CD14-positive monocyte (primary cell): ENCODE results near the gene FXYD6. TPM values are rescaled to one million over a fixed set of nuclear protein-coding genes. Genes with fewer than 3 reads are reported as not detected.

ENCODE experiments used
- DNase-seq, 3 donors: peaks; one replicate each; pipeline ENCODE4 v3.0.0-alpha.2; 2011 to 2022
- H2AFZ ChIP-seq: 2 replicates; pipeline ENCODE4 v1.6.0; 2012; ENCODE audit warnings: mild to moderate bottlenecking, low read depth, low read length, inconsistent platforms; ENCODE audit not compliant: insufficient read depth, poor library complexity, severe bottlenecking
- H3K27ac ChIP-seq, 2 donors: 1 replicate in 1 of 2; 2 replicates in 1 of 2; pipeline ENCODE4 v1.5.1; 2012 to 2013; ENCODE audit warnings: low read length in 2 of 2, control low read depth in 1 of 2, inconsistent platforms in 1 of 2, low read depth in 1 of 2, mild to moderate bottlenecking in 1 of 2
- H3K27me3 ChIP-seq, 2 donors: one replicate each; pipeline versions ENCODE4 v1.6.0 to v1.6.1; 2011 to 2013; ENCODE audit warnings: low read length in 2 of 2; ENCODE audit not compliant: control insufficient read depth in 2 of 2, insufficient read depth in 2 of 2
- H3K36me3 ChIP-seq, 2 donors: replicated peaks in 1 of 2; 1 replicate in 1 of 2; 2 replicates in 1 of 2; pipeline versions ENCODE4 v1.5.1 to v1.6.1; 2012 to 2013; ENCODE audit warnings: low read length in 2 of 2, control low read depth in 1 of 2, inconsistent platforms in 1 of 2, mild to moderate bottlenecking in 1 of 2; ENCODE audit not compliant: insufficient read depth in 2 of 2, control insufficient read depth in 1 of 2
- H3K4me1 ChIP-seq, 2 donors: 1 replicate in 1 of 2; 2 replicates in 1 of 2; pipeline versions ENCODE4 v1.5.1 to v1.6.1; 2012 to 2013; ENCODE audit warnings: low read length in 2 of 2, control low read depth in 1 of 2, inconsistent platforms in 1 of 2, mild to moderate bottlenecking in 1 of 2, moderate library complexity in 1 of 2; ENCODE audit not compliant: insufficient read depth in 2 of 2, control insufficient read depth in 1 of 2
- H3K4me2 ChIP-seq: replicated peaks from 2 replicates; pipeline ENCODE3; 2012; ENCODE audit warnings: low read length, moderate library complexity, mild to moderate bottlenecking; ENCODE audit not compliant: poor library complexity, severe bottlenecking; ENCODE audit errors: extremely low read depth
- H3K4me3 ChIP-seq, 3 experiments: fragments of 200-600 bp in 1 of 3; sonication (generic) in 1 of 3; replicated peaks in 1 of 3; 1 replicate in 2 of 3; 2 replicates in 1 of 3; pipeline ENCODE4 v1.5.1; 2011 to 2013; ENCODE audit warnings: low read length in 3 of 3, mild to moderate bottlenecking in 3 of 3, control low read depth in 2 of 3, low read depth in 2 of 3, inconsistent platforms in 1 of 3, moderate library complexity in 1 of 3
- H3K79me2 ChIP-seq: 2 replicates; pipeline ENCODE4 v1.6.0; 2012; ENCODE audit warnings: mild to moderate bottlenecking, control low read depth, inconsistent platforms, low read length, moderate library complexity; ENCODE audit not compliant: insufficient read depth
- H3K9ac ChIP-seq: 2 replicates; pipeline ENCODE4 v1.6.0; 2017; ENCODE audit warnings: low read length, mild to moderate bottlenecking; ENCODE audit not compliant: insufficient read depth, poor library complexity, severe bottlenecking
- H3K9me3 ChIP-seq, 2 donors: replicated peaks in 1 of 2; 1 replicate in 1 of 2; 2 replicates in 1 of 2; pipeline versions ENCODE4 v1.5.1 to v1.6.1; 2012 to 2013; ENCODE audit warnings: low read length in 2 of 2, control low read depth in 1 of 2; ENCODE audit not compliant: control insufficient read depth in 1 of 2, insufficient read depth in 1 of 2
- H4K20me1 ChIP-seq: 2 replicates; pipeline ENCODE4 v1.6.0; 2012; ENCODE audit warnings: mild to moderate bottlenecking, low read length, control low read depth, moderate library complexity; ENCODE audit not compliant: insufficient read depth
- H3K27ac Mint-ChIP-seq, 7 donors: one replicate each; pipeline ENCODE4 v1.8.0; 2020; ENCODE audit warnings: mild to moderate bottlenecking in 7 of 7, mixed read lengths in 7 of 7, moderate library complexity in 6 of 7, inconsistent platforms in 2 of 7
- H3K27me3 Mint-ChIP-seq, 3 donors: one replicate each; pipeline ENCODE4 v1.8.0; 2021 to 2022; ENCODE audit warnings: low read depth in 3 of 3, mild to moderate bottlenecking in 3 of 3, mixed read lengths in 3 of 3, moderate library complexity in 3 of 3, inconsistent platforms in 1 of 3
- H3K36me3 Mint-ChIP-seq, 2 donors: one replicate each; pipeline ENCODE4 v1.8.0; 2020; ENCODE audit warnings: mixed read lengths in 2 of 2, inconsistent platforms in 1 of 2, mild to moderate bottlenecking in 1 of 2
- H3K4me1 Mint-ChIP-seq: one replicate; pipeline ENCODE4 v1.8.0; 2020; ENCODE audit warnings: mild to moderate bottlenecking, mixed read lengths
- H3K4me3 Mint-ChIP-seq, 2 donors: one replicate each; pipeline ENCODE4 v1.8.0; 2020; ENCODE audit warnings: mild to moderate bottlenecking in 2 of 2, mixed read lengths in 2 of 2, moderate library complexity in 1 of 2
- H3K9me3 Mint-ChIP-seq, 7 donors: one replicate each; pipeline ENCODE4 v1.8.0; 2020 to 2022; ENCODE audit warnings: mixed read lengths in 7 of 7, mild to moderate bottlenecking in 6 of 7, moderate library complexity in 6 of 7, inconsistent platforms in 2 of 7
- WGBS: methylation state at CpG from one replicate; pipeline ENCODE4 v1.1.5; 2013; ENCODE audit warnings: missing lambda C conversion rate; ENCODE audit not compliant: insufficient coverage; 5-methylcytosine and 5-hydroxymethylcytosine counted together
- intact Hi-C, 2 donors: fragments of 100-400 bp; cut with micrococcal nuclease; formaldehyde crosslinking; loops; one replicate each; pipeline versions ENCODE4 v1.15.0 to v1.15.1; 2023
- polyA plus RNA-seq, 3 donors: library from polyadenylated mRNA; depleted of rRNA in 1 of 3; unstranded in 2 of 3; stranded (reverse) in 1 of 3; fragments of 300-500 nt in 2 of 3; fragments of >200 nt in 1 of 3; fragmentation: Illumina TruSeq in 2 of 3; gene quantifications; 1 replicate in 2 of 3; 2 replicates in 1 of 3; pipeline ENCODE4 v1.2.3, GENCODE V29; 2012 to 2021
- TF ChIP-seq, protein P1 (sequence below): fragments of 200-600 bp; IDR thresholded peaks from one replicate; pipeline ENCODE4 v1.8.0; 2022; ENCODE audit warnings: antibody characterized with exemption, mild to moderate bottlenecking

FXYD6 gene
- polyA plus RNA-seq, 3 donors = 36.4 to 52.1 (median 44.1) TPM

DNA sequence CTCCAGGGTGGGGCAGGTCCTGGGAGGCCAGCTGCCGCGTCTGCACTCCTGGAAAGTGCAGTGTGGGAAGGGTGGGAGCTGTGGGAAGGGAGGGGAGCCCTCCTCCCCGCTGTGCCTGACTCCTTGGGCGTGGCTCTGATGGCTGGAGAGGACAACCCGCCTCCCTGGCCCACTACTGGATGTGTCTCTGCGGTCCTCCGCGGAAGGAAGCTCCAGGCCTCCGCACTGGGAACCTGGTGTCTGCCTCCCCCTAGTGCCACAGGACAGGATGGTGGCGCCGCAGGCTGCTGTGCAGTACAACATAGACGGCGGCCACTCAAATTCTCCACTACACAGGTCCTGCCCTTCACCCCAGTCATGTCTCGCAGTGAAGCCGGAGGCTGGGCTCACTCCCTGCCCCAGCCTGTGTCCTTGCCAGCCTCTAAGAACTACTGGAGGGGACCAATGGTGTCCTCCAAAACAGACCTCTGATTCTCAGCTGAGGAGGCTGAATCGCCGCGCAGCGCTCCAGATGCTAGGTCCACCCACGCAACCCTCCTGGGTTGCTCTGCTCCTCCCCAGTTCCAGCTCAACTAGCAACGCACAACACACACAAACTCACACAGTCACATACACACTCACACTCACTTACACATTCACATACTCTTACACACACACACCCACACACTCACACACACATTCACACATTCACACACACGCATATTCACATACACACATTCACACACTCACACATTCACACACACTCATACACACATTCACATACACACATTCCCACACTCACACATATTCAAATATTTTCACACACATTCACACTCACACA, 67.0 kb downstream of the FXYD6 start:
- peak overlapping the region in 1 of 2 donors; percentile 85 for H3K27ac ChIP-seq

DNA sequence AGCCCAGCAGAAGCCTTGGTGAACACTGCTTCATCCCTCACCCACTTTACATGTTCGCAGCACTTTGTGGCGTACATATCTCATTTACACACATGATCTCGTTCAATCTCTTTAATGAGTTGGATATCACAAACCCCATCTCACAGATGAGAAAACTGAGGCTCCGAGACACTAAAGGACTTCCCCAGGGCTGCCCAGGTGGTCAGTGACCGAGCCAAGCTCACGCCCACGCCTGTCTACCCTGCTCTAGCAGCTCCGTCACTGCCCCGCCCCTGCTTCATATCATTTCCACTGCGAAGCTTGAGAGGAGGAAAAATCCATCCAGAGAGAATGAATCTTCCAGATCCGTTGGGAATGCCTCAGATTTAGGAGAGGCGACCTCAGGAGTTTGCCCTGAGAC, 67.7 kb downstream of the FXYD6 start:
- intact Hi-C loops = loop anchor here (5.0 kb wide), 2 partner anchors 34 to 139 kb away; no protein-coding TSS in a partner anchor
- H3K27me3 Mint-ChIP-seq = peaks cover 4 to 12% (median 4%) of the 10 kb centered on the region in 3 donors
- H2AFZ ChIP-seq = peak overlapping the region; percentile 62

More for the DNA sequence above, 67.0 kb downstream of the FXYD6 start:
- Histone ChIP-seq H3K36me3 (no peaks in the 10 kb centered on the region), H4K20me1 (no peaks in the 10 kb centered on the region), H3K4me3 (no peak overlapping the region), H3K9me3 (no peaks in the 10 kb centered on the region), H3K27me3 (no peaks in the 10 kb centered on the region), H3K4me2 (no peak overlapping the region), H3K9ac (no peak overlapping the region), H3K79me2 (no peaks in the 10 kb centered on the region), H2AFZ (peak overlapping the region; percentile 62), H3K4me1 (peaks cover 65 to 66% of the 10 kb centered on the region in 2 donors)
- intact Hi-C loops = loop anchor here (5.0 kb wide), 2 partner anchors 33 to 138 kb away; no protein-coding TSS in a partner anchor
- TF ChIP-seq, protein P1, sequence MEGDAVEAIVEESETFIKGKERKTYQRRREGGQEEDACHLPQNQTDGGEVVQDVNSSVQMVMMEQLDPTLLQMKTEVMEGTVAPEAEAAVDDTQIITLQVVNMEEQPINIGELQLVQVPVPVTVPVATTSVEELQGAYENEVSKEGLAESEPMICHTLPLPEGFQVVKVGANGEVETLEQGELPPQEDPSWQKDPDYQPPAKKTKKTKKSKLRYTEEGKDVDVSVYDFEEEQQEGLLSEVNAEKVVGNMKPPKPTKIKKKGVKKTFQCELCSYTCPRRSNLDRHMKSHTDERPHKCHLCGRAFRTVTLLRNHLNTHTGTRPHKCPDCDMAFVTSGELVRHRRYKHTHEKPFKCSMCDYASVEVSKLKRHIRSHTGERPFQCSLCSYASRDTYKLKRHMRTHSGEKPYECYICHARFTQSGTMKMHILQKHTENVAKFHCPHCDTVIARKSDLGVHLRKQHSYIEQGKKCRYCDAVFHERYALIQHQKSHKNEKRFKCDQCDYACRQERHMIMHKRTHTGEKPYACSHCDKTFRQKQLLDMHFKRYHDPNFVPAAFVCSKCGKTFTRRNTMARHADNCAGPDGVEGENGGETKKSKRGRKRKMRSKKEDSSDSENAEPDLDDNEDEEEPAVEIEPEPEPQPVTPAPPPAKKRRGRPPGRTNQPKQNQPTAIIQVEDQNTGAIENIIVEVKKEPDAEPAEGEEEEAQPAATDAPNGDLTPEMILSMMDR = peak; percentile 78
- Mint-ChIP-seq H3K9me3 (peaks cover 0 to 3% (median 0%) of the 10 kb centered on the region in 7 donors), H3K4me1 (peaks cover 58% of the 10 kb centered on the region), H3K4me3 (peak overlapping the region in 1 of 2 donors; percentile 5), H3K27ac (peak overlapping the region in 5 of 7 donors; percentile 83 to 97 (median 88)), H3K27me3 (peaks cover 4 to 11% (median 4%) of the 10 kb centered on the region in 3 donors), H3K36me3 (peaks cover 2% of the 10 kb centered on the region in 2 donors)
- 33% methylated on average over 19 of the region's 22 CpGs for WGBS
- peak; percentile 74 to 82 (median 80) for DNase-seq

More for the DNA sequence above, 67.7 kb downstream of the FXYD6 start:
- no peak for DNase-seq
- WGBS = 82% methylated on average over 12 of the region's 12 CpGs
- H3K79me2 ChIP-seq = no peaks in the 10 kb centered on the region
- H3K9ac ChIP-seq = no peak overlapping the region
- no peaks in the 10 kb centered on the region for H3K9me3 ChIP-seq
- no peak overlapping the region for H3K4me3 Mint-ChIP-seq
- H3K27ac Mint-ChIP-seq = peak overlapping the region in 6 of 7 donors; percentile 51 to 97 (median 86)
- peaks cover 60 to 62% of the 10 kb centered on the region in 2 donors for H3K4me1 ChIP-seq
- no peaks in the 10 kb centered on the region for H3K36me3 ChIP-seq
- H3K4me1 Mint-ChIP-seq = peaks cover 57% of the 10 kb centered on the region
- H3K27ac ChIP-seq = peak overlapping the region in 1 of 2 donors; percentile 85
- H3K4me2 ChIP-seq = no peak overlapping the region
- peaks cover 2 to 4% of the 10 kb centered on the region in 2 donors for H3K36me3 Mint-ChIP-seq
- H3K27me3 ChIP-seq = no peaks in the 10 kb centered on the region
- no peak overlapping the region for H3K4me3 ChIP-seq
- no peaks in the 10 kb centered on the region for H4K20me1 ChIP-seq
- H3K9me3 Mint-ChIP-seq = peaks cover 0 to 2% (median 0%) of the 10 kb centered on the region in 7 donors
- TF ChIP-seq, protein P1 = no peak
